CD4-positive, alpha-beta T cell treated with Interleukin-17A for 4 hours (primary cell): Measurements from ENCODE around the gene SNED1.

Experiments
- DNase-seq: peaks from one replicate; pipeline ENCODE4 v3.0.0-alpha.2; 2020; ENCODE audit warnings: mixed read lengths

Gene SNED1

GRCh38 chr2:241007111-241007510 lies 8.7 kb downstream of the SNED1 start:
- no peak for DNase-seq

GRCh38 chr2:241007880-241008710 lies 9.7 kb downstream of the SNED1 start:
- DNase-seq, result no peak

GRCh38 chr2:241008711-241009121 lies 10.3 kb downstream of the SNED1 start:
- no peak for DNase-seq

- no peak for DNase-seq
Measured at GRCh38 chr2:241009191-241009590, 10.8 kb downstream of the SNED1 start.

- DNase-seq, result peak; percentile 68
Measured at GRCh38 chr2:241009601-241010530, 11.4 kb downstream of the SNED1 start.

- no peak for DNase-seq
Measured at GRCh38 chr2:241010531-241011295, 12.3 kb downstream of the SNED1 start.

GRCh38 chr2:241011296-241011600 lies 12.8 kb downstream of the SNED1 start:
- no peak for DNase-seq

GRCh38 chr2:241011751-241012510 lies 13.5 kb downstream of the SNED1 start:
- peak; percentile 38 for DNase-seq

GRCh38 chr2:241014224-241014623 lies 15.8 kb downstream of the SNED1 start:
- no peak for DNase-seq

- no peak for DNase-seq
Measured at GRCh38 chr2:241014764-241015163, 16.3 kb downstream of the SNED1 start.

- no peak for DNase-seq
Measured at GRCh38 chr2:241015439-241015838, 17.0 kb downstream of the SNED1 start.

- DNase-seq, result no peak
Measured at GRCh38 chr2:241017228-241017940, 19.0 kb downstream of the SNED1 start.

- no peak for DNase-seq
Measured at GRCh38 chr2:241018051-241018891, 19.9 kb downstream of the SNED1 start.

- no peak for DNase-seq
Measured at GRCh38 chr2:241019441-241020139, 21.2 kb downstream of the SNED1 start.

GRCh38 chr2:241020201-241020600 lies 21.8 kb downstream of the SNED1 start:
- no peak for DNase-seq

GRCh38 chr2:241020629-241021190 lies 22.3 kb downstream of the SNED1 start:
- DNase-seq, result no peak

- DNase-seq, result no peak
Measured at GRCh38 chr2:241025639-241026038, 27.2 kb downstream of the SNED1 start.

GRCh38 chr2:241029599-241030332 lies 31.3 kb downstream of the SNED1 start:
- no peak for DNase-seq

- DNase-seq, result no peak
Measured at GRCh38 chr2:241030333-241030680, 31.9 kb downstream of the SNED1 start.
